ENCODE data around the gene SLC7A8. TPM values are rescaled to one million over a fixed set of nuclear protein-coding genes. Genes with fewer than 3 reads are reported as not detected.
"Not testable (repeated sequence)": the region's sequence is repeated elsewhere in the genome, so short reads cannot be mapped to it uniquely, and the experiment has no call there.

SLC7A8 gene
- total RNA-seq (1 to 10 TPM; 2.4 to 4.1 TPM), polyA plus RNA-seq (under 1 TPM; 0.56 to 0.62 TPM)

- DNase-seq = peak in 1 of 5 donors; percentile 8
- Mint-ChIP-seq H3K4me3 (peak within 1 kb of the TSS in 2 of 8 donors; percentile 24 to 32), H3K27ac (no peak within 1 kb of the TSS), H3K4me1 (peaks cover 0 to 11% (median 0%) of the 10 kb centered on the region in 4 donors), H3K9me3 (no peaks in the 10 kb centered on the region), H3K36me3 (no peaks in the 10 kb centered on the region), H3K27me3 (peaks cover 18 to 19% of the 10 kb centered on the region in 2 donors)
- Histone ChIP-seq H3K4me1 (ENCODE audit: insufficient read depth, low read length) (peaks cover 16% of the 10 kb centered on the region), H3K27me3 (ENCODE audit: insufficient read depth, low read length) (peaks cover 15% of the 10 kb centered on the region), H3K4me3 (ENCODE audit: low read length in 2 of 2) (peak within 1 kb of the TSS; percentile 26 to 37), H3K27ac (ENCODE audit: low read depth, low read length) (no peak within 1 kb of the TSS), H3K36me3 (ENCODE audit: insufficient read depth, low read length) (no peaks in the 10 kb centered on the region), H3K9me3 (ENCODE audit: control insufficient read depth in 1 of 2, low read length in 2 of 2) (no peaks in the 10 kb centered on the region)
- POLR2A ChIA-PET (ENCODE audit: partially characterized antibody) = interaction anchor here (0.8 to 2.9 kb wide), 2 partner anchors 63 to 119 kb away, joined by 3 to 9 read pairs; partner anchors contain the start of gene PPP1R3E
- CTCF ChIA-PET (ENCODE audit: partially characterized antibody) = interaction anchor here (1.5 to 9.9 kb wide), 3 partner anchors 28 to 115 kb away, joined by 5 to 151 read pairs (median 24); partner anchors contain the start of gene CEBPE
- intact Hi-C loops (cut with micrococcal nuclease) = no loop called here
These were observed at the start of gene SLC7A8 for GRCh38 chr14:23183479-23183878. TSS of gene SLC7A8 (minus strand) at chr14:23183660. CDS start at chr14:23182914, 746 bp downstream.

- H3K27me3 ChIP-seq (ENCODE audit: insufficient read depth, low read length); H3K27ac ChIP-seq (ENCODE audit: low read depth, low read length); H3K9me3 Mint-ChIP-seq; H3K36me3 Mint-ChIP-seq; H3K36me3 ChIP-seq (ENCODE audit: insufficient read depth, low read length); H3K4me3 Mint-ChIP-seq; DNase-seq; H3K27ac Mint-ChIP-seq; H3K9me3 ChIP-seq (ENCODE audit: control insufficient read depth in 1 of 2, low read length in 2 of 2); H3K4me3 ChIP-seq (ENCODE audit: low read length in 2 of 2); POLR2A ChIA-PET (ENCODE audit: partially characterized antibody); H3K4me1 Mint-ChIP-seq; CTCF ChIA-PET (ENCODE audit: partially characterized antibody); intact Hi-C loops (cut with micrococcal nuclease); H3K4me1 ChIP-seq (ENCODE audit: insufficient read depth, low read length); H3K27me3 Mint-ChIP-seq: not testable (repeated sequence)
These were observed 48.9 kb upstream of the SLC7A8 start for GRCh38 chr14:23232241-23232808.

- Histone ChIP-seq H3K9me3 (ENCODE audit: control insufficient read depth in 1 of 2, low read length in 2 of 2) (no peaks in the 10 kb centered on the region), H3K4me3 (ENCODE audit: low read length in 2 of 2) (no peak overlapping the region), H3K27me3 (ENCODE audit: insufficient read depth, low read length) (no peaks in the 10 kb centered on the region), H3K27ac (ENCODE audit: low read depth, low read length) (no peak overlapping the region), H3K4me1 (ENCODE audit: insufficient read depth, low read length) (no peaks in the 10 kb centered on the region), H3K36me3 (ENCODE audit: insufficient read depth, low read length) (no peaks in the 10 kb centered on the region)
- no peak for DNase-seq
- H3K27me3 Mint-ChIP-seq = peaks cover 4 to 10% of the 10 kb centered on the region in 2 donors
- ChIA-PET CTCF (ENCODE audit: partially characterized antibody) (no interaction called here), POLR2A (ENCODE audit: partially characterized antibody) (no interaction called here)
- no peak overlapping the region for H3K27ac Mint-ChIP-seq
- H3K4me1 Mint-ChIP-seq = no peaks in the 10 kb centered on the region
- no peak overlapping the region for H3K4me3 Mint-ChIP-seq
- intact Hi-C loops (cut with micrococcal nuclease) = no loop called here
- peaks cover 0 to 19% (median 4%) of the 10 kb centered on the region in 8 donors for H3K9me3 Mint-ChIP-seq
- no peaks in the 10 kb centered on the region for H3K36me3 Mint-ChIP-seq
These were observed 45.4 kb upstream of the SLC7A8 start for GRCh38 chr14:23228812-23229211.

DNA sequence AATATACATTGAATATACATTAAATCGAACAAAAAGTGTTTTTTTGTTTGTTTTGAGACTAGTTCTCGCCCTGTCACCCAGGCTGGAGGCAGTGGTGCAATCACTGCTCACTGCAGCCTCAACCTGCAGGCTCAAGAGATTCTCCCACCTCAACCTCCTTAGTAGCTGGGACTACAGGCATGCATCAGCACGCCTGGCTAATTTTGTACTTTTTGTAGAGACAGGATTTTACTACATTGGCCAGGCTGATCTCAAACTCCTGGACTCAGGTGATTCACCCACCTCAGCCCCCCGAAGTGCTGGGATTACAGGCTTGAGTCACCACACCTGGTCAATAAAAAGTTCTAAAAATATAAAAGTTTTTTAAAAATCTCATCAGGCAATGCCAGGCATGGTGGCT is 44.1 kb upstream of the SLC7A8 start:
- Mint-ChIP-seq H3K27ac (no peak overlapping the region), H3K36me3 (no peaks in the 10 kb centered on the region), H3K4me1 (no peaks in the 10 kb centered on the region), H3K4me3 (no peak overlapping the region), H3K9me3 (peaks cover 0 to 16% (median 4%) of the 10 kb centered on the region in 8 donors), H3K27me3 (peaks cover 6 to 13% of the 10 kb centered on the region in 2 donors)
- Histone ChIP-seq H3K9me3 (ENCODE audit: control insufficient read depth in 1 of 2, low read length in 2 of 2) (no peaks in the 10 kb centered on the region), H3K4me3 (ENCODE audit: low read length in 2 of 2) (no peak overlapping the region), H3K4me1 (ENCODE audit: insufficient read depth, low read length) (no peaks in the 10 kb centered on the region), H3K27ac (ENCODE audit: low read depth, low read length) (no peak overlapping the region), H3K36me3 (ENCODE audit: insufficient read depth, low read length) (no peaks in the 10 kb centered on the region), H3K27me3 (ENCODE audit: insufficient read depth, low read length) (no peaks in the 10 kb centered on the region)
- POLR2A ChIA-PET (ENCODE audit: partially characterized antibody) = no interaction called here
- no peak for DNase-seq
- CTCF ChIA-PET (ENCODE audit: partially characterized antibody) = no interaction called here
- intact Hi-C loops (cut with micrococcal nuclease) = no loop called here

GRCh38 chr14:23224958-23225357 is 41.5 kb upstream of the SLC7A8 start:
- H3K4me1 Mint-ChIP-seq; H3K27me3 ChIP-seq (ENCODE audit: insufficient read depth, low read length); POLR2A ChIA-PET (ENCODE audit: partially characterized antibody); H3K4me3 ChIP-seq (ENCODE audit: low read length in 2 of 2); H3K36me3 ChIP-seq (ENCODE audit: insufficient read depth, low read length); H3K4me3 Mint-ChIP-seq; CTCF ChIA-PET (ENCODE audit: partially characterized antibody); H3K4me1 ChIP-seq (ENCODE audit: insufficient read depth, low read length); H3K9me3 ChIP-seq (ENCODE audit: control insufficient read depth in 1 of 2, low read length in 2 of 2); H3K27ac Mint-ChIP-seq; intact Hi-C loops (cut with micrococcal nuclease); H3K27ac ChIP-seq (ENCODE audit: low read depth, low read length); H3K36me3 Mint-ChIP-seq; DNase-seq: not testable (repeated sequence)
- Mint-ChIP-seq H3K27me3 (peaks cover 12 to 13% of the 10 kb centered on the region in 2 donors), H3K9me3 (peaks cover 0 to 16% (median 4%) of the 10 kb centered on the region in 8 donors)

DNA sequence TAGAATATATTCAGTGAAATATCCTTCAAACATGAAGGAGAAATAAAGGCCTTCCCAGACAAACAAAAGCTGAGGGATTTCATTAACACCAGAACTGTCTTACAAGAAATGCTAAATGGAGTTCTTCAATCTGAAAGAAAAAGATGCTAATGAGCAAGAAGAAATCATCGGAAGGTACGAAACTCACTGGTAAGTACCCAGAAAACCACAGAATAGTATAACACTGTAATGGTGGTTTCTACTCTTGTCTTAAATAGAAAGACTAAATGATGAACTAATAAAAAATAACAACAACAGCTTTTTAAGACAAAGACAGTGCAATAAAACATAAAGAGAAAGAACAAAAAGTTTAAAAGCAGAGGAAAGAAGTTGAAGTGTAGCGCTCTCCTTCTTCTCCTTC is 35.6 kb upstream of the SLC7A8 start:
- Histone ChIP-seq H3K27me3 (ENCODE audit: insufficient read depth, low read length) (no peaks in the 10 kb centered on the region), H3K27ac (ENCODE audit: low read depth, low read length) (no peak overlapping the region), H3K4me3 (ENCODE audit: low read length in 2 of 2) (no peak overlapping the region), H3K9me3 (ENCODE audit: control insufficient read depth in 1 of 2, low read length in 2 of 2) (no peaks in the 10 kb centered on the region), H3K36me3 (ENCODE audit: insufficient read depth, low read length) (no peaks in the 10 kb centered on the region), H3K4me1 (ENCODE audit: insufficient read depth, low read length) (no peaks in the 10 kb centered on the region)
- intact Hi-C loops (cut with micrococcal nuclease) = no loop called here
- Mint-ChIP-seq H3K4me3 (no peak overlapping the region), H3K4me1 (no peaks in the 10 kb centered on the region), H3K9me3 (peaks cover 0 to 9% (median 4%) of the 10 kb centered on the region in 8 donors), H3K36me3 (peaks cover 0 to 5% of the 10 kb centered on the region in 2 donors), H3K27me3 (peaks cover 16 to 17% of the 10 kb centered on the region in 2 donors), H3K27ac (no peak overlapping the region)
- POLR2A ChIA-PET (ENCODE audit: partially characterized antibody) = no interaction called here
- CTCF ChIA-PET (ENCODE audit: partially characterized antibody) = interaction anchor here (1.1 kb wide), 1 partner anchor 12 kb away, joined by 3 read pairs; no protein-coding TSS in a partner anchor
- DNase-seq = no peak

GRCh38 chr14:23217032-23218020 is 33.9 kb upstream of the SLC7A8 start:
- peaks cover 0 to 12% (median 4%) of the 10 kb centered on the region in 8 donors for H3K9me3 Mint-ChIP-seq
- Histone ChIP-seq H3K4me3 (ENCODE audit: low read length in 2 of 2) (no peak overlapping the region), H3K36me3 (ENCODE audit: insufficient read depth, low read length) (no peaks in the 10 kb centered on the region), H3K27me3 (ENCODE audit: insufficient read depth, low read length) (no peaks in the 10 kb centered on the region), H3K9me3 (ENCODE audit: control insufficient read depth in 1 of 2, low read length in 2 of 2) (no peaks in the 10 kb centered on the region), H3K4me1 (ENCODE audit: insufficient read depth, low read length) (no peaks in the 10 kb centered on the region), H3K27ac (ENCODE audit: low read depth, low read length) (no peak overlapping the region)
- H3K27me3 Mint-ChIP-seq = peaks cover 15 to 18% of the 10 kb centered on the region in 2 donors
- H3K36me3 Mint-ChIP-seq = peaks cover 0 to 5% of the 10 kb centered on the region in 2 donors
- intact Hi-C loops (cut with micrococcal nuclease) = no loop called here
- DNase-seq = no peak
- H3K4me1 Mint-ChIP-seq = no peaks in the 10 kb centered on the region
- POLR2A ChIA-PET (ENCODE audit: partially characterized antibody) = no interaction called here
- H3K4me3 Mint-ChIP-seq = no peak overlapping the region
- H3K27ac Mint-ChIP-seq = no peak overlapping the region
- CTCF ChIA-PET (ENCODE audit: partially characterized antibody) = no interaction called here

All from CD4-positive, alpha-beta memory T cell (primary cell).